ENCODE measurements around the gene PTPRN2.
"Not testable (repeated sequence)": the region's sequence is repeated elsewhere in the genome, so short reads cannot be mapped to it uniquely, and the experiment has no call there.

The PTPRN2 gene

DNA sequence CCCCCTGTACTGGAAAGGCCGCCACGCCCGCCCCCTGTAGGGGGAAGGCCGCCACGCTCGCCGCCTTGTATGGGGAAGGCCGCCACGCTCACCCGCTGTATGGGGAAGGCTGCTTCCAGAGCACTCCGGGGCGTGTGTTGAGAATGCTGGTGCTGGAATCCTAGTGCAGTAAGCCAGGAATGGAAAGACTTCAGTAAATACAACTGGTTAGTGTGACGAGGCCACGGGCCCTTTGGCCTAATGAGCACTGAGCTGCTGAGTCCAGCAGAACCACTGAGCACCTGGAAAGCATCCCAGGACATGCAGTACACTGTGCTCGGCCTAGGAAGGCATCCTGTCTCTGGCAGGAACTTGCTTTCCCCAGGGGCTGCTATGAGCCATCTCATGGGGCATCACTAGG is 398.9 kb downstream of the PTPRN2 start:
- DNase-seq = no peak

DNA sequence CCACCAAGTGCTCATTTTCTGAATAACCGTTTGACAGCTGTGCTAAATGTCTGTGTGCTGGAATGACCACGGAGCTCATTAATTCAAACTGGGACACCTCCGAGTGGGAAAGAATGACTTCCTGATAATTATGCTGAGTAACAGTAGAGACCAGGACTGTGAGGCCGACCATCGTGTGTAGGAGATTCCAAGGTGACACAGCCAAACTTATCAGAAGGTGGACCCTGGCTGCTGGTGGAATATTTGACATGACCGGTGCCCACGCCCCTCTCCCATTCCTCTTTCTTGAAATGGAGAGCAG is 400.0 kb downstream of the PTPRN2 start:
- DNase-seq = no peak

DNA sequence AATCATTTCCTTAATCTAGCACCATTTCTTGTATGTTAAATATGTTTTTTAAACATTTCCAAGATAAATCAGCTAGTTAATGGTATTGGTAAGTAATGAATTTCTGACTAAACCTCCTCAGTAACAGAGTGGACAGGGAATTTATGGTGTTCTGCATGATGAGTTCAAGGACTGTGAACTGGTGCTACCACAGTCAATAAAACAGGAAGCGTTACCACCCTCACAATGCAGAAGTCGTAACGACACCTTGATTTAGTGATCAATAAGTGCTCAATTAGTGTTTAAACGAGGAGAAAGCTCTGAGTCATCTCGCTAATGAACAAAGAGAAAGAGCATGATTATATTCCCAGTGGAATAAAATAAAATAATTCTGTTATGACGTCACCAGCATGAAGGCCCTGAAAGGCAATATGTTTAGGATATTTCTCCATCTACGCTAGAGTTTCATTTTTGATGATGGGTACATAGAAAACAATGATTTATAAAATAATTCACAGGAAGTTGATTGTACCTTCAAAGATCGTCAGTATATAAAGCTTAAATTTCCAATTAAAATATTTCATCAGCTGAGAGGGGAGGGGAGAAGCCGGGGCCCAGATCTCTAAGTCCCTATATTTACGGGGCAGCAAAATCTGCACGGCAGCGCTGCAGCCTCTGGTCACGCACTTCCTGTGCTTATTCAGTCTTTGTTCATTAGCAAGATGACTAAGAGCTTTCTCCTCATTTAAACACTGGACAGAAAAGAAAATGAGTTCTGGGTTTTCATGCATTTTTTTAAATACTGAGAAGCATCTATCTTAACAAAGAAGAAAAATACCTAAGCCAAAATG is 400.5 kb downstream of the PTPRN2 start:
- DNase-seq = no peak

DNA sequence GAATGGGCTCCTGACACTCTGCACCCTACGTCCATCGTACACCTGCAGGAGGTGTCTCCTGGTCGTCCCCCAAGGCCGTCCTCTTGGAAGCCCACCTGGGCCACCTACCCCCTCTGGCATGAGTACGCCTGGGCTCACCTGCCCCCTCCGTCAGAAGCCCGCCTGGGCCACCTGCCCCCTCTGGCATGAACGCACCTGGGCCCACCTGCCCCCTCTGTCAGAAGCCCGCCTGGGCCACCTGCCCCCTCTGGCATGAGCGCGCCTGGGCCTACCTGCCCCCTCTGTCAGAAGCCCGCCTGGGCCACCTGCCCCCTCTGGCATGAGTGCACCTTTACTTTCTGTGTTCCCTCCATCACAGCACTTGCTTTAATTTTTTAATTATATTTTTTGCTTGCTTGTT is 401.2 kb downstream of the PTPRN2 start:
- DNase-seq = no peak

DNA sequence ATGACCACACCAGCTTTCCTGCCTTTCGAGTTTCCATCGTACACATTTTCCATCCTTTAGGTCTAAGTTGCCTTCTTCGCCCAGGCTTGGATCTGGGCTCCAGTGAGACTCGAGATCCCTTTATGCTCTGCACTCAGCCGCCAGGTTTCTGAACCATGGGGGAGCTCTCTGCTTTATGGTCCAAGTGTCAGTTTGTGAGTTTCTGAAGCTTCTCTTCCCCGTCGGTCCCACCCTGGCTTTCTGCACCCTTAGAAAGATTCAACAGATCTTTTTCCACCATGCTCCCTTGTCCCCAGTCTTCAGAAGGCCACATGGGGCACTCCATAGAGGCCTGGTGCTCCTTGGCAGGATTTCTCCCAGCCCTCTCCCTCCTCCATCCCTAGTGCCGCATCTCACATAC is 402.0 kb downstream of the PTPRN2 start:
- DNase-seq = no peak

DNA sequence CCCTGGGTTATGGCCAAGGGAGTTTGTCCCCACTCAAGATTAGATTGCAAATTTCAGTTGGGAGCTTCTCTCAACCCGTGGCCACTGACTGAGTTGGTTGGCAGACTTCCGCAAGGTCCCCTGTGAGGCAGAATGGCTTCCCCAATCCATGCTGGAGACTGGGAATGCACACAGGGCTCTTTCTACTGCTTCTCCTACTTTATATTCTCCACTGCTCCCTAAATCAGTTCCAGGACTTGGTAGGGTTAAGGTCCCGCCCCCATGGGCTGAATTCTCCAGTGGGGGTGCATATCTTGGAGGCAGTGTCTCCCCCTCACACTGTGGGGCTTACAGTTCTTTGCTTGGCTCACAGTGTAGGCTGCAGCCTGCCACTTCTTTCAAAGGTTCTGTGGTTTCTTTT is 404.2 kb downstream of the PTPRN2 start:
- DNase-seq = no peak

DNA sequence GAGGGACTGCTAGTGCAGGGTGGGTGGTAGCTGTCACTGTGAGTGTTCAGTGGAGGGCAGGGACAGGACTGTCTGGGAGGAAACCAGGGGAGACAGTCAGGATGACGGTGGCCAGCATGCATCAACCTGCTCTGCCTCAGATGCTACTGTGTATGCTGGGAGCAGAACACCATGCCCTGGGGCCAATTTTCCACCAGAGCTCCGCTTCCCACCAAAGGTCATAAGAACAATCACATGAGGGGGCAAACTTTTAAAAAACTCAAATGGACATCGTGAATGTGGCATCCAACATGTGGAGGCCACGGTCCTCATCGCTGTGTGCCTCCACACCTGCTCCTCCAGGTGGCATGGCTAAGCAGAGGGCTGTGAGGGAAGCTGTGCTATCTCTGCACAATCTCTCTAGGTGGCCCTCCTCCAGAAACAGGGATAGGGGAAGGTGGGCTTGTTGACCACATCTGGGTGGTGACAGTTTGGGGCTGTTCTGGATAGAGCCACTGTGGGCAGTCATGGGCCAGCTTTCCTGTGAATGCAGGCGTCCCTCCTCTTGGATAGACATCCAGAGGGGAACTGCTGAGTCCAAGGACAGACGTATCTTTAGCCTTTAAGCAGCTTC is 411.0 kb downstream of the PTPRN2 start:
- no peak for DNase-seq

DNA sequence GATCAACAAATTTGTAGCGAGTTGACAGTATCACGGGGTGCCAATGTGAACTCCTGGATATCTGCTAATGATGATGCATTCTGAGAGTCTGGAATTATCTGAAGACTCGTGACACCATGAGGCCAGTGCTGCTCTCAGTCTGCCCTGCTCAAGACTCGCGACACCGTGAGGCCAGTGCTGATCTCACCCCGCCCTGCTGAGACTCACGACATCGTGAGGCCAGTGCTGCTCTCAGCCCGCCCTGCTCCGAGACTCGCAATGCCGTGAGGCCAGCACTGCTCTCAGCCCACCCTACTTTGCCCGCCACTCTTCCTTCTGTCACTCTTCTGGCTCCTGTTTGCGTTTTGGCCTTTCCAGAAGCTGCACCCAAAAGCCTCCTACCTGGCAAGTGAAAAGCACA is 411.8 kb downstream of the PTPRN2 start:
- DNase-seq = no peak

DNA sequence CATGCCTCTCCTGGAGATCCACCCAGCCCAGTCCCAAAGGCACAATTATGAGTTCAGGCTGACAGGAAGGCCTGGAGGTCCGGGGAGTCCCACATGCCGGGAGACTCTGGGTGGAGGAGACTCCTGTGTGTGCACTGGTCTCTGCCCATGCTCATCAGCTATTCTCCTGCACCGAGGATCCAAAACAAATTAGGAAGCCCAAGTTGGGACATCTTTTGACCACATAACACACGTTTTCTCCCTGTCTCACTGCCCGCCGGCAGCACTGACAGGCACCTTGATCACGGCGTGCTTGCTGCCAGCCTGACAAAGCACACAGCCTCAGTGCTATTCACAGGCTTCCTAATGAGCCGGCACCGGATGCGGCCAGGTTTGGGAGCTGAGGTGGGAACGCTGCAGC is 412.7 kb downstream of the PTPRN2 start:
- no peak for DNase-seq

DNA sequence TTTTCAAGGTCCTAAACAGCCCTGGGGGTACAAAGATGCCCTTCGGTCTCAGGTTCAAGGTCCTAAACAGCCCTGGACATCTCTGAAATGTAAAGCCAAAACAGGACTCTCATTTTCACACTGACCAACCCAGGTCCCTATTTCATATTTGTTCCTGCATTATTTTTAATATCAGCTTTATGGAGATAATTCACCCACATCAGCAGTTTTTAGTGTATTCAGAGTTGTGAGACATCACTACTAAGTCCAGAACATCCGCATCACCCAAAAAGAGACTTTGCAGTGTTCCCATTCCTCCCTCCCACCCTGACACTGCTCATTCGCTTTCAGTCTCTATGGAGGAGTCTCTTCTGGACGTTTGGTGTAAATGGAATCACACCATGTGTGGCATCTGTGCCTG is 420.2 kb downstream of the PTPRN2 start:
- no peak for DNase-seq

DNA sequence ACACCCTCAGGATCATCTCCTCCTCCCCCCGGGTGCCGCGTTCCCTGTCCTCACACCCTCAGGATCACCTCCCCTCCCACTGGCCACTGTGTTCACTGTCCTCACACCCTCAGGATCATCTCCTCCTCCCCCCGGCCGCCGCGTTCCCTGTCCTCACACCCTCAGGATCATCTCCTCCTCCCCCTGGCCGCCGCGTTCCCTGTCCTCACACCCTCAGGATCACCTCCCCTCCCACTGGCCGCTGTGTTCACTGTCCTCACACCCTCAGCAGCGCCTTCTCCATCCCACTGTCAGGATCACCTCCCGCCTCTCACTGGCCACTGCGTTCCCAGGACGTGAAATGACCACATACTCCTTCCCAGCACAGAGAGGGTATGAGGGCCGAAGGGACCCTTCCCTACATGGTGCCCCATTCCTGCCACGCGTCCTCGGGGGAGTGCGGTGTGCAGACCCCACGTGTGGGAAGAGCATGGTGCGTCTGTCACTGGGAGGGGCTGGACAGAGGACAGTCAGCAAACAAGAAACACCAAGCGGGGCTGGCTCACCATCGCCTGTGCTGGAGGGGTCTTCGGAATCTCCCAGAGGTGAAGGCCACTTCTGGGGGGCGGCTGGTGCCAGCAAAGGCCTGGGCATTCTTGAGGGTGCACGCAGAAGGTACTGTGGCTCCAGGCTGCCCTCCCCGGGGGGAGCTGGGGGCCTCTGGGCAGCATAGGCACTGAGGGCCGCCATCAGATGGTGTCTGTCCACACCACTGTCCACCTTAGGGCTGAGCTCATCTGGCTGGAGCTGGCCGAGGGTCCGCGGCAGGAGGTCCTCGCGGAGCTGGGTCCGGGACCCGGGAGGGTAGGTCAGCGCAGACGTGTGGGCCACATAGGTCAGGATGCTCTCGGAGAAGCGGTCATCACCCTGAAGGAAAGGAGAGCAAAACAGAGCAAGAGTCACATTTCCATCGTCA is 421.0 kb downstream of the PTPRN2 start:
- no peak for DNase-seq

DNA sequence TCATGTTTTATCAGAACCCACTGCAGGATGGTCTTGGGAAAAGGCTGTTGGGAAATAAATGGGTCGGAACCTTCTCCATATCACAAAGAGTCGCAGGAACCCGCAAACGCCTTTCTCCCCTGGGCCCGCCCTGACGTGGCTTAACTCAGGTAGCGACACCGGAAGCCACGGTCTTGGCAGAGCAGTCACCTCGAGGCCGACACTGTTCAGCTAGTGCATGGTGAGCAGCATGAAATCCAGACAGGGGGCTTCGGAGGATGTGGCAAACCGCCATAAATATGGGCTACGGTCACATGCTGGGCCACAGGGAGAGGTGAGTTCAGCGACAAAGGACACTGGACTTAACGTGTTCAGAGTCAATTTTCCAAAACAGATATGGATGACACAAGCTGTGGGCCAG is 421.9 kb downstream of the PTPRN2 start:
- no peak for DNase-seq

DNA sequence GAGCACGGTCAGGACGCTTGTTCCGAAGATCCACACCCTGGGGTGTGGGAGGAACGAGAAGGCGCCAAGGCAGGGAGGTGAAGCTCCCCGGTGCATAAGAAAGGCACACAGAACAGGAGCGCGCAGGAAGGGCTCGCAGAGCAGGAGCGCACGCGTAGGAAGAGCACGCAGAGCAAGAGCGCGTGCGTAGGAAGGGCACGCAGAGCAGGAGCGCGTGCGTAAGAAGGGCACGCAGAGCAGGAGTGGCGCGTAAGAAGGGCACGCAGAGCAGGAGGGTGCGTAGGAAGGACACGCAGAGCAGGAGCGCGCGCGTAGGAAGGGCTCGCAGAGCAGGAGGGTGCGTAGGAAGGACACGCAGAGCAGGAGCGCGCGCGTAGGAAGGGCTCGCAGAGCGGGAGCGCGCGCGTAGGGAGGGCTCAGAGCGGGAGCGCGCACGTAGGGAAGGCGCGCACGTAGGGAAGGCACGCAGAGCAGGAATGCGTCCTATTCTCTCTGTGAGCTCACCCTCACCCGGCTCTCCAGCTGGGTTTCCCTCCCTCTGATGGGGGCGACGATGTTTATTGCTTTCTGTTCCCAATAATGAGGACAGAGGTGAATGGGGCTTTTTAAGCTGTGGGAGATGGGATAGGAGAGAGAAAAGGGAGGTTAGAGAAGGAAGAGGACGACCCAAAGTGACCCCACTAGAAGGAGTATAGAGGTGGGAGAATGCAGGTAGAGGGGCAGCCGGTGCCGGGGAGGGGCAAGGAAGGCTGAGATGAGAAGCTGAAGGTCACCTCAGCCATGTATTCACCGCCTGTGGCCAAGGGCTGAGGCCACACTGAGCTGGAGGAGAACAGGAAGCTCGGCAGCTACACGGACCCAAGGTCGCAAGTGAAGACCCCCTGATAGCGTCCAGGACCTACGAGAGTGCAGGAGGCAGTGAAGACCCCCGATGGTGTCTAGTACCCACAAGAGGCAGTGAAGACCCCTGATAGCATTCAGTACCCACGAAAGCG is 423.2 kb downstream of the PTPRN2 start:
- DNase-seq = no peak

DNA sequence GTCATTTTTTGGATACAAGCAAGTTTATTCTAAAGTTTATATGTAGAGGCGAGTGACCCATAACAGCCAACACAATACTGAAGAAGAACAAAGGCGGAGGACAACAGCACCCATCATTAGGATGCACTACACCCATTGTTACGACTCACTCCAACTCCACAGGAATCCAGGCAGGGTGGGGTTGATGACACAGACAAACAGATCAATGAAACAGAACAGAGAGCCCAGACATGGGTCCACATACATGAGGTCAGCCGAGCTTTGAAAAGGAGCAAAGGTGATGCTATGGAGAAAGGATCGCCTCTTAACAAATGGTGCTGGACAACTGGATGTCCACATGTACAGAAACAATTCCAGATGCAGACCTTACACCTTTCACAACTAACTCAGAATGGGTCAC is 426.4 kb downstream of the PTPRN2 start:
- no peak for DNase-seq

DNA sequence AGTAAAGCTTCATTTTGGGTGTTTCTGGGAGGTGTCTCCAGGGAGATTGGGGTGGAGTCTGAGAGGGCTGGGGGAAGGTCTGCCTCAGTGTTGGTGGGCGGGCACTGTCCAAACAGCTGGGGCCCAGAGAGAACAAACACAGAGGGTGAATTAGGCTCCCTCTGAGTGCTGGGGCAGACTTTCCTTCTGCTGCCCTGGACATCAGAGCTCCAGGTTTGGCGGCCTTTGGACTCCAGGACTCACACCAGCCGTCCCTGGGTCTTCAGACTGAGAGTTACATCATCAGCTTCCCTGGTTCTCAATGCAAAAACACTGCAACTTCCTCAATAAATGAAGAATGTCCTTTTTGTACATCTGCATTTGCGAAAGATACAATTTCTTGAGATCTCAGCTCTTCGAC is 427.4 kb downstream of the PTPRN2 start:
- DNase-seq = no peak

DNA sequence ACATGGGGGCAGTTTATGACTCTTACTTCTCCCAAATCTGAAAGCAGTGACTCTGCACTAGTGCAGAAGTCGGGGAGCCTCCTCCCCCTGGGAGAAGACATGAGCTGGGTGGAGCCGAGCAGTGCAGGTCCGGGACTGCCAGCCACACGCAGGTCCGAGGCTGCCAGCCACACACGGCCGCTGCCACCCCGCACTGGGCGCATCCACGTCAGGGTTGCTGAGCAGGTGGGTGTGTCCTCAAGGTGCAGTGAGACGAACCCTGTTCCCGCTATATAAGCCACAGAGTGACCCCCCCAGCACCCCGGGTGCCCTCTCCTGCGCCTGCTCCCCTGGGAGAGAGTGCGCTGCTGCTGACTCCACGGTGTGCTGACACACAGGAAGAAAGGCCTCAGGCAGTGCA is 430.2 kb downstream of the PTPRN2 start:
- DNase-seq = no peak

DNA sequence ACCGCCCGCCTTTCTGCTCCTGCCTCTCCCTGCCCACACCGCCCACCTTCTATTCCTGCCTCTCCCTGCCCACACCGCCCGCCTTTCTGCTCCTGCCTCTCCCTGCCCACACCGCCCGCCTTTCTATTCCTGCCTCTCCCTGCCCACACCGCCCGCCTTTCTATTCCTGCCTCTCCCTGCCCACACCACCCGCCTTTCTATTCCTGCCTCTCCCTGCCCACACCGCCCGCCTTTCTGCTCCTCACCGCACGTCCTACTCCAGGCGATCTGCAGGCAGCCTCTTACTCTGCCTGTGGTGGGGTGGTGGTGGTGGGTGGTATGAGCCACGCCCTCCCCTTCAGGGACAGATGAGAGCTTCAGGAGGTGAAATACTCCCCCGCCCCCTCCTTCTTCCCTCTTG is 436.4 kb downstream of the PTPRN2 start:
- peak; percentile 19 for DNase-seq

DNA sequence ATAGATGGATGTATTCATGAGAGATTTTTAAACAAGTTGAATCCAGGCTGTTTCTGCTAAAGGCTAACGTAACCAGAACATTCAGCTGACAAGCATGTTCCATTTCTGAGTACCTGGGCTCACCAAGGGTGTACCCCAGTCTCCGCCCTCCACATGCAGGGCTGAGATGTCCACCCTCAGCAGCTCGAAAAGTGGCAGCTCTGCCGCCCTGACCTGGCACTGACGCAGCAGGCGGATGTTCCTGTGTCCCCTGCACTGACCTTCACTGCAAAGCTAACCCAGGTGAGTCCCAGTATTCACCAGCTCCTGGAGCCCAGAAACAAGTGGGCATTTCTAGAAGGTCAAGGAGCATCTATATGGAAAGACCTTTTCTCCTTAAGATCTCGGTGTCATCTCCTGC is 437.4 kb downstream of the PTPRN2 start:
- DNase-seq = no peak

DNA sequence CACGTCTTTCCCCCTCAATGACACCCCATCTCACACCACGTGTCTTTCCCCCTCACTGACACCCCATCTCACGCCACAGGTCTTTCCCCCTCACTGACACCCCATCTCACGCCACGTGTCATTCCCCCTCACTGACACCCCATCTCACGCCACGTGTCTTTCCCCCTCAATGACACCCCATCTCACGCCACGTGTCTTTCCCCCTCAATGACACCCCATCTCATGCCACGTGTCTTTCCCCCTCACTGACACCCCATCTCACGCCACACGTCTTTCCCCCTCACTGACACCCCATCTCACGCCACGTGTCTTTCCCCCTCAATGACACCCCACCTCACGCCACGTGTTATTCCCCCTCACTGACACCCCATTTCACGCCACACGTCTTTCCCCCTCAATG is 440.2 kb downstream of the PTPRN2 start:
- DNase-seq = not testable (repeated sequence)

DNA sequence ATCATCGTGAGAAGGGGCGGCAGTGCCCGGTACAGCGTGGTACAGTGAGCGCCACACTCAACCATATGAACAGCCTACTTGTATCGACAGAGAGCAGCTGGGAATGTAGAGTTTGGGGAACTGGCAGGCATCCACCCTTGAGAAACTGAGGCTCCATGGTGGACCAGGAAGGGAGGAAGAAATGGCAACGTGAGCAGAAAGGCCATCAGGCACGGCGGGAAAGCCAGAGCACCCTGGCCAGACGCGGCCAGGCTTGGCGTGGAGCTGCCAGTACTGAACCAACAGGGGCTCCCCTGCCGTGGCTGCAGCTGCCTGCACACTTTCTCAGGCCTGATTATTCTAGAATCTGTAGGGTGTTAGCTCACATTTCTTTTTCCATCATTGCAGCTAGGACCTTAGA is 442.3 kb downstream of the PTPRN2 start:
- DNase-seq = no peak

DNA sequence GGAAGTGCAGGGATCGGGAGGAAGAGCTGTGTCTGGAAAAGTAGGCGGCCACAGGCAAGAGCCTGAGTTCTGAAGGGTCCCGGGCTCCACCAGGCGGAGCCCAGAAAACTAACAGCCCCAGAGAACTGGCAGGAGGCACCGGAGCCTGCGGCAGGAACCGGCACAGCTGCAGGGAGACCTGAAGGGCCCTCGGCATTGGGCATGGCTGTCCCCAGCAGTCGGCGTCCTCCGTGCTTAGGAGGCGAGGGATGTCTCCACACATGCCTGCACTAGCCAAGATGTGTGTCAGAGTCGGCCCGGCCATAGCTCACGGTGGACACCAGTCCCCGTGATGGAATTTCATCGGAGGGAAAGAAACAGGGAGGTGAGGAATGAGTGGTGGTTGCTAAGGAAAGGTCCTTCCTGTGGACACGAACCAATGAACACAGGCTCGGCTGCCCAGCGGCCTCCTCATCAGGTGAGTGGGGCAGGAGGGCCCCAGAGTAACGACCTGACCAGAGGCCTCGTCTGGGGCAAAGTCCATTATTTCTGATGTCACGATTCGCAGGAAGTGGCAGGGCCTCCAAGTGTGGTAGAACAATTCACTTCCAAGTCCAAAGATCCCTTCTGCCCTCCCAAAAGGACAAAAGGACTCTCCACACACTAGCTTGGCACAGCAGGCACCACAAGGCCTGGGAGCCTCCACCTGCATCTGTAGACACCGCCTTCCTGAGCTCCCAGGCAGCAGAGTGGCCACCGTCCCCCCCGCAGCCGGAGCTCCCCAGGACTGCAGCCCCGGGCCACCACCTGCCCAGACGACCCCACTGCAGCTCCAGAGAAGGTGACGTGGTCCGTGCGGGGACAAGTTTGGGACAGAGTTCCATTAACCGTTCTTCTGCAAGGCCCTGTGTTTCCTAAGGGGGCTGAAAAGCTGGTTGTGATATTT is 444.2 kb downstream of the PTPRN2 start:
- no peak for DNase-seq

Measured in stimulated activated CD4-positive, alpha-beta T cell treated with anti-CD3 and anti-CD28 coated beads, Interleukin-15, amount 100 ng/mL, for 24 hours (primary cell).